AG04450 (cell line): ENCODE results near the gene PRCP. TPM values are rescaled to one million over a fixed set of nuclear protein-coding genes. Genes with fewer than 3 reads are reported as not detected.

Source experiments
- CTCF ChIA-PET: fragments of 300-600, 350-600 bp; formaldehyde crosslinking; extraction: SDS; loops from one replicate; lab custom pipeline; 2022; ENCODE audit warnings: antibody characterized with exemption, inconsistent platforms; lab: Charles Lee
- POLR2A ChIA-PET: fragments of 350-600 bp; formaldehyde crosslinking; extraction: SDS; loops from one replicate; lab custom pipeline; 2021; ENCODE audit warnings: antibody characterized with exemption, inconsistent platforms; lab: Yijun Ruan, JAX
- DNase-seq: peaks from one replicate; pipeline ENCODE4 v3.0.0-alpha.2; 2011; ENCODE audit warnings: low read depth, low spot score
- H3K27ac ChIP-seq: one replicate; pipeline ENCODE4 v1.5.1; 2012; ENCODE audit warnings: low read depth, low read length, control low read depth
- H3K27me3 ChIP-seq: one replicate; pipeline ENCODE4 v1.6.0; 2012; ENCODE audit warnings: low read length; ENCODE audit not compliant: control insufficient read depth, insufficient read depth
- H3K4me3 ChIP-seq: 2 replicates; pipeline ENCODE4 v1.5.1; 2011; ENCODE audit warnings: mild to moderate bottlenecking, low read depth, low read length, control low read depth
- H3K9me3 ChIP-seq: 2 replicates; pipeline ENCODE4 v1.5.1; 2012; ENCODE audit warnings: low read length; ENCODE audit not compliant: control insufficient read depth, insufficient read depth
- polyA plus RNA-seq: library from polyadenylated mRNA; depleted of rRNA; stranded (reverse); fragments of >200 nt; gene quantifications from 2 replicates; pipeline ENCODE4 v1.2.3, GENCODE V29; 2011
- TF ChIP-seq, protein P1 (sequence below): IDR thresholded peaks from 2 replicates; pipeline ENCODE4 v1.5.1; 2011; ENCODE audit warnings: low read depth, low read length, control low read depth, inconsistent platforms

The PRCP gene
- polyA plus RNA-seq, 1 experiment, result 157 TPM

DNA sequence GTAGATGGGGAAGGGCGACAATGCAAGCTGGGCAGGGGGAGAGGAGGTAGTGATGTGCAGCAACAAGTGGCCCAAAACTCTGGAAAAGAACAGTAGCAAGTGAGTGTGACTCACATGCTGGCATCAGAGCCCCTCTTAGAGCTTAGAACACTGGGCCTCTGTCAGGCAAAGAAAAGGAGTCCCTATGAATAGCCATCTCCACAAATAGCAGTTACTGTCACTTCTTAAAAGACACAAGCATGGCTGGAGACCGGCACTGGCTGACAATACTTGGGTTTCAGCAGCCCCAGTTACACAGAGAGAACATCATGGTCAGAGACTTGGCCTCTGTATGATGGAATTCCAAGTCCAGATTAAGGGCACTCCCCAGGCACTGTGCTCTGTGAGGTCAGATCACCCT is 58.2 kb downstream of the PRCP start:
- no peak for DNase-seq
- H3K4me3 ChIP-seq, result no peak overlapping the region
- TF ChIP-seq, protein P1, sequence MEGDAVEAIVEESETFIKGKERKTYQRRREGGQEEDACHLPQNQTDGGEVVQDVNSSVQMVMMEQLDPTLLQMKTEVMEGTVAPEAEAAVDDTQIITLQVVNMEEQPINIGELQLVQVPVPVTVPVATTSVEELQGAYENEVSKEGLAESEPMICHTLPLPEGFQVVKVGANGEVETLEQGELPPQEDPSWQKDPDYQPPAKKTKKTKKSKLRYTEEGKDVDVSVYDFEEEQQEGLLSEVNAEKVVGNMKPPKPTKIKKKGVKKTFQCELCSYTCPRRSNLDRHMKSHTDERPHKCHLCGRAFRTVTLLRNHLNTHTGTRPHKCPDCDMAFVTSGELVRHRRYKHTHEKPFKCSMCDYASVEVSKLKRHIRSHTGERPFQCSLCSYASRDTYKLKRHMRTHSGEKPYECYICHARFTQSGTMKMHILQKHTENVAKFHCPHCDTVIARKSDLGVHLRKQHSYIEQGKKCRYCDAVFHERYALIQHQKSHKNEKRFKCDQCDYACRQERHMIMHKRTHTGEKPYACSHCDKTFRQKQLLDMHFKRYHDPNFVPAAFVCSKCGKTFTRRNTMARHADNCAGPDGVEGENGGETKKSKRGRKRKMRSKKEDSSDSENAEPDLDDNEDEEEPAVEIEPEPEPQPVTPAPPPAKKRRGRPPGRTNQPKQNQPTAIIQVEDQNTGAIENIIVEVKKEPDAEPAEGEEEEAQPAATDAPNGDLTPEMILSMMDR, result no peak
- CTCF ChIA-PET, result interaction anchor here (4.4 kb wide), 1 partner anchor 66 kb away, joined by 13 read pairs; no protein-coding TSS in a partner anchor
- no peaks in the 10 kb centered on the region for H3K9me3 ChIP-seq
- H3K27ac ChIP-seq, result no peak overlapping the region
- POLR2A ChIA-PET, result no interaction called here
- no peaks in the 10 kb centered on the region for H3K27me3 ChIP-seq

DNA sequence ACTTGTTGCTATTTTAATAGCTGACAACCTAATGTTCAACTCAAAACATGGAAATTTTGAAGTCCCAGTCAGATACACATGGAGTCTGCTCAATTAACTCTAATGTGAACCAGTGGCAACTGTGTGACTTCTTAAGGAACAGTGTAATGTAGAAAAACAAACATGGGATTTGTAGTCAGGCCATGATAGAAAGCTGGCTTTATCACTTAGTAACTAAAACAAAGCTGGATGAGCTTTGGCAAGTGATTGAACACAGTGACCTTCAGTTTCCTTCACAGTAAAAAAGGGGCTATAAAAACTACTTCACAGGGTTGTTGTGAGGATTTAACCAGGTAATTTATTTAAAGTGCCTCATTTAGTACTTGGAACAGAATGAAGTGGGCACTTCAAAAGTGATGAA is 62.6 kb downstream of the PRCP start:
- CTCF ChIA-PET, result interaction anchor here (1.0 kb wide), 3 partner anchors 30 to 120 kb away, joined by 3 to 7 read pairs (median 3); no protein-coding TSS in a partner anchor
- DNase-seq, result no peak
- POLR2A ChIA-PET, result no interaction called here

DNA sequence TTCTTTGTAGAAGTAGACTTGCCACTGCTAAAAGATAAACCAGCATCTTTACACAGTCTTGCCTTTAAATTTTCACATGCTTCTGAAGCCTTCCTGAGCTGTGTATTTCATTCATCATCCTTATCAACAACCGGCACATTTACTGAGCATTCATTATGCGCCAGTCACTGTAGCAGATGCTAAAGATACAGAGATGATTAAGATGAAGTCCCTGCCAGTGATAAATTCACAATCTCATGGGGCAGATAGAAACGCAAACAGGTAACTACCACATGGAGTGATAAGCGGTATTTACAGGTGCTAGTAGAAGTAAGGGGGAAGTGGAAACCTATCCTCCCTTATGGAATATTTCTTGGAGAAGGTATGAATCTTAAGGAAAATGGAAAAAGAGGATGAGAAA is 67.2 kb downstream of the PRCP start:
- ChIA-PET CTCF (interaction anchor here (1.2 to 1.7 kb wide), 2 partner anchors 35 to 36 kb away, joined by 3 to 5 read pairs; no protein-coding TSS in a partner anchor), POLR2A (no interaction called here)
- TF ChIP-seq, protein P1, result no peak
- Histone ChIP-seq H3K27me3 (no peaks in the 10 kb centered on the region), H3K27ac (no peak overlapping the region), H3K4me3 (no peak overlapping the region), H3K9me3 (no peaks in the 10 kb centered on the region)
- no peak for DNase-seq

More for the DNA sequence above, 62.6 kb downstream of the PRCP start:
- TF ChIP-seq, protein P1, result no peak
- no peaks in the 10 kb centered on the region for H3K27me3 ChIP-seq
- no peaks in the 10 kb centered on the region for H3K9me3 ChIP-seq
- no peak overlapping the region for H3K27ac ChIP-seq
- H3K4me3 ChIP-seq, result no peak overlapping the region

- H3K27ac ChIP-seq, result no peak overlapping the region
- CTCF ChIA-PET, result interaction anchor here (0.7 kb wide), 1 partner anchor 55 kb away, joined by 3 read pairs; no protein-coding TSS in a partner anchor
- TF ChIP-seq, protein P1, result no peak
- no peak for DNase-seq
- H3K27me3 ChIP-seq, result no peaks in the 10 kb centered on the region
- POLR2A ChIA-PET, result no interaction called here
- no peaks in the 10 kb centered on the region for H3K9me3 ChIP-seq
- no peak overlapping the region for H3K4me3 ChIP-seq
Measured at GRCh38 chr11:82831364-82831763, 68.9 kb downstream of the PRCP start.

GRCh38 chr11:82830746-82831145 is 69.5 kb downstream of the PRCP start:
- ChIA-PET CTCF (interaction anchor here (0.7 kb wide), 1 partner anchor 55 kb away, joined by 3 read pairs; no protein-coding TSS in a partner anchor), POLR2A (no interaction called here)
- no peaks in the 10 kb centered on the region for H3K9me3 ChIP-seq
- TF ChIP-seq, protein P1, result no peak
- no peaks in the 10 kb centered on the region for H3K27me3 ChIP-seq
- H3K27ac ChIP-seq, result no peak overlapping the region
- no peak for DNase-seq
- no peak overlapping the region for H3K4me3 ChIP-seq
